ENCODE results near the gene PDCD5.

DNA sequence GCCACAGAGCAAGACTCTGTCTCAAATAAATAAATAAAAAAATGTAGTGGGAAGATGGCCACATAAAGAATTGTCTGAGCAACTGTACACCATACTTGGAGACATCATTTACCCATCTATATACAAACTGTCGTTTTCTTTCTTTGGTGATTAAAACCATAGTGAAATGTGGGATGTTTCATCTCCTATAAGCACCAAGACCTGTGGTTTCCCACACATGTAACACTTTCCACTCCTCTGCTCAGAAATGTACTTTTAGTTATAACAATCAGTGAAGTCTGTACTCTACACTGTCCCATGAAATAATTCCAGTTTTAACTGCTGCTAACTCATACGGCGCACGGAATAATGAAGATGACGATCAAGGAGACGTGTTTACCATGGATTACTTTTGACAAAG, 18.3 kb downstream of the PDCD5 start:
- TF ChIP-seq, protein P1, sequence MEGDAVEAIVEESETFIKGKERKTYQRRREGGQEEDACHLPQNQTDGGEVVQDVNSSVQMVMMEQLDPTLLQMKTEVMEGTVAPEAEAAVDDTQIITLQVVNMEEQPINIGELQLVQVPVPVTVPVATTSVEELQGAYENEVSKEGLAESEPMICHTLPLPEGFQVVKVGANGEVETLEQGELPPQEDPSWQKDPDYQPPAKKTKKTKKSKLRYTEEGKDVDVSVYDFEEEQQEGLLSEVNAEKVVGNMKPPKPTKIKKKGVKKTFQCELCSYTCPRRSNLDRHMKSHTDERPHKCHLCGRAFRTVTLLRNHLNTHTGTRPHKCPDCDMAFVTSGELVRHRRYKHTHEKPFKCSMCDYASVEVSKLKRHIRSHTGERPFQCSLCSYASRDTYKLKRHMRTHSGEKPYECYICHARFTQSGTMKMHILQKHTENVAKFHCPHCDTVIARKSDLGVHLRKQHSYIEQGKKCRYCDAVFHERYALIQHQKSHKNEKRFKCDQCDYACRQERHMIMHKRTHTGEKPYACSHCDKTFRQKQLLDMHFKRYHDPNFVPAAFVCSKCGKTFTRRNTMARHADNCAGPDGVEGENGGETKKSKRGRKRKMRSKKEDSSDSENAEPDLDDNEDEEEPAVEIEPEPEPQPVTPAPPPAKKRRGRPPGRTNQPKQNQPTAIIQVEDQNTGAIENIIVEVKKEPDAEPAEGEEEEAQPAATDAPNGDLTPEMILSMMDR (IDR thresholded peaks at IDR 0.05) = no peak
- TF ChIP-seq, protein P2, sequence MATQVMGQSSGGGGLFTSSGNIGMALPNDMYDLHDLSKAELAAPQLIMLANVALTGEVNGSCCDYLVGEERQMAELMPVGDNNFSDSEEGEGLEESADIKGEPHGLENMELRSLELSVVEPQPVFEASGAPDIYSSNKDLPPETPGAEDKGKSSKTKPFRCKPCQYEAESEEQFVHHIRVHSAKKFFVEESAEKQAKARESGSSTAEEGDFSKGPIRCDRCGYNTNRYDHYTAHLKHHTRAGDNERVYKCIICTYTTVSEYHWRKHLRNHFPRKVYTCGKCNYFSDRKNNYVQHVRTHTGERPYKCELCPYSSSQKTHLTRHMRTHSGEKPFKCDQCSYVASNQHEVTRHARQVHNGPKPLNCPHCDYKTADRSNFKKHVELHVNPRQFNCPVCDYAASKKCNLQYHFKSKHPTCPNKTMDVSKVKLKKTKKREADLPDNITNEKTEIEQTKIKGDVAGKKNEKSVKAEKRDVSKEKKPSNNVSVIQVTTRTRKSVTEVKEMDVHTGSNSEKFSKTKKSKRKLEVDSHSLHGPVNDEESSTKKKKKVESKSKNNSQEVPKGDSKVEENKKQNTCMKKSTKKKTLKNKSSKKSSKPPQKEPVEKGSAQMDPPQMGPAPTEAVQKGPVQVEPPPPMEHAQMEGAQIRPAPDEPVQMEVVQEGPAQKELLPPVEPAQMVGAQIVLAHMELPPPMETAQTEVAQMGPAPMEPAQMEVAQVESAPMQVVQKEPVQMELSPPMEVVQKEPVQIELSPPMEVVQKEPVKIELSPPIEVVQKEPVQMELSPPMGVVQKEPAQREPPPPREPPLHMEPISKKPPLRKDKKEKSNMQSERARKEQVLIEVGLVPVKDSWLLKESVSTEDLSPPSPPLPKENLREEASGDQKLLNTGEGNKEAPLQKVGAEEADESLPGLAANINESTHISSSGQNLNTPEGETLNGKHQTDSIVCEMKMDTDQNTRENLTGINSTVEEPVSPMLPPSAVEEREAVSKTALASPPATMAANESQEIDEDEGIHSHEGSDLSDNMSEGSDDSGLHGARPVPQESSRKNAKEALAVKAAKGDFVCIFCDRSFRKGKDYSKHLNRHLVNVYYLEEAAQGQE (IDR thresholded peaks at IDR 0.05; ENCODE audit: insufficient read depth in 1 of 2, low read depth in 2 of 2, low read length in 1 of 2) = no peak
- no peak for TF ChIP-seq POLR2AphosphoS5 (IDR thresholded peaks at IDR 0.05; ENCODE audit: low read depth, low read length)
- TF ChIP-seq TCF7L2 (IDR thresholded peaks at IDR 0.05; ENCODE audit: low read depth, low read length) = no peak
- no peak for TF ChIP-seq SIN3A (IDR thresholded peaks at IDR 0.05; ENCODE audit: borderline replicate concordance, insufficient read depth, low read depth, low read length)
